Measurements from ENCODE around the gene DHRS2.

DHRS2 gene

GRCh38 chr14:23601424-23601823 lies 34.7 kb upstream of the DHRS2 start:
- in situ Hi-C loops (cut with HindIII; ENCODE audit: low sequenced_read_pairs), result no loop called here
- TF ChIP-seq CTCF (IDR thresholded peaks at IDR 0.05; ENCODE audit: low read depth, low read length, missing control alignments), result no peak
- DNase-seq (ENCODE audit: low read depth), result no peak
- H3K4me3 ChIP-seq (ENCODE audit: low read depth, low read length), result no peak overlapping the region

- TF ChIP-seq CTCF (IDR thresholded peaks at IDR 0.05; ENCODE audit: low read depth, low read length, missing control alignments), result no peak
- H3K4me3 ChIP-seq (ENCODE audit: low read depth, low read length), result no peak overlapping the region
- in situ Hi-C loops (cut with HindIII; ENCODE audit: low sequenced_read_pairs), result no loop called here
Measured at GRCh38 chr14:23601845-23602180, 34.4 kb upstream of the DHRS2 start.

GRCh38 chr14:23602181-23603095 lies 33.7 kb upstream of the DHRS2 start:
- in situ Hi-C loops (cut with HindIII; ENCODE audit: low sequenced_read_pairs), result no loop called here
- no peak overlapping the region for H3K4me3 ChIP-seq (ENCODE audit: low read depth, low read length)
- DNase-seq (ENCODE audit: low read depth), result no peak
- no peak for TF ChIP-seq CTCF (IDR thresholded peaks at IDR 0.05; ENCODE audit: low read depth, low read length, missing control alignments)

More at GRCh38 chr14:23601845-23602180, 34.4 kb upstream of the DHRS2 start:
- DNase-seq (ENCODE audit: low read depth), result no peak

DNA sequence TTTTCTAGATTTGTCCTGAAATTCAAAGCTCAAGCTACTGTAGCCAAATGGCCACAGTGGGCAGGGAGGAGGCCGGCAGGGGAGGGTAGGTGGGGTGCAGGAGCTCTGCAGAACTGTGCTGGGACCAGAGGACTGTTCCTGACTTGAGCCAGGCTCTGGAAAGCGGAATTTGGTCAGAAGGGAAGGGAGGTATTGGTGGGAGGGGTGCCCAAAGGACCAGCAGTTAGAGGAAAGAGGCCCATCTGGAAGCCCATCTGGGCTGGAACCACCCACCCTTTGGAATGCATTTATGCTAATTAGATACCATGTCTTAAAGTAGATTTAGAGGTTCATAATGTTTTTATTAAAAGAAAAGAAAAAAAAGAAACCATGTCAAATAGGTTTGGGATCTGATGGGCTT lies 33.1 kb upstream of the DHRS2 start:
- in situ Hi-C loops (cut with HindIII; ENCODE audit: low sequenced_read_pairs), result no loop called here
- DNase-seq (ENCODE audit: low read depth), result no peak
- no peak overlapping the region for H3K4me3 ChIP-seq (ENCODE audit: low read depth, low read length)
- TF ChIP-seq CTCF (IDR thresholded peaks at IDR 0.05; ENCODE audit: low read depth, low read length, missing control alignments), result no peak

DNA sequence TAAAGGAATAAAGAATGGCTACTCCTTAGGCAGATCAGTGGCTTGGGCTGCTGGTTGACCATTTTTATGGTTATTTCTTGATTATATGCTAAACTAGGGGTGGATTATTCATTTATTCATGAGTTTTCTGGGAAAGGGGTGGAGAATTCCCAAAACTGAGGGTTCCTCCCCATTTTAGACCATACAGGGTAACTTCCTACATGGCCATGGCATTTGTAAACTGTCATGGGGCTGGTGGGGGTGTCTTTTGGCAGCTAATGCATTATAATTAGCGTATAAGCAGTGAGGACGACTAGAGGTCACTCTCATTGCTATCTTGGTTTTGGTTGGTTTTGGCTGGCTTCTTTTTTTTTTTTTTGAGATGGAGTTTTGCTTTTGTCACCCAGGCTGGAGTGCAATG lies 32.0 kb upstream of the DHRS2 start:
- no peak for TF ChIP-seq CTCF (IDR thresholded peaks at IDR 0.05; ENCODE audit: low read depth, low read length, missing control alignments)
- in situ Hi-C loops (cut with HindIII; ENCODE audit: low sequenced_read_pairs), result no loop called here
- DNase-seq (ENCODE audit: low read depth), result no peak
- no peak overlapping the region for H3K4me3 ChIP-seq (ENCODE audit: low read depth, low read length)

GRCh38 chr14:23604675-23605170 lies 31.4 kb upstream of the DHRS2 start:
- TF ChIP-seq CTCF (IDR thresholded peaks at IDR 0.05; ENCODE audit: low read depth, low read length, missing control alignments), result no peak
- in situ Hi-C loops (cut with HindIII; ENCODE audit: low sequenced_read_pairs), result no loop called here
- no peak overlapping the region for H3K4me3 ChIP-seq (ENCODE audit: low read depth, low read length)
- DNase-seq (ENCODE audit: low read depth), result no peak

All from astrocyte of the cerebellum (primary cell).